Endothelial cell of umbilical vein (primary cell): Measurements from ENCODE around the gene MGAT1.

Source experiments
- EZH2 ChIP-seq: IDR thresholded peaks from 2 replicates; pipeline ENCODE4 v1.6.1; 2012; ENCODE audit warnings: borderline replicate concordance, low read depth, mild to moderate bottlenecking, moderate library complexity, low read length, inconsistent platforms; ENCODE audit not compliant: severe bottlenecking
- FOS ChIP-seq: IDR thresholded peaks from 2 replicates; pipeline ENCODE4 v1.6.1; 2011; ENCODE audit warnings: mild to moderate bottlenecking, low read length, moderate library complexity, borderline replicate concordance; ENCODE audit not compliant: insufficient read depth
- JUN ChIP-seq: IDR thresholded peaks from 2 replicates; pipeline ENCODE4 v1.6.1; 2011; ENCODE audit warnings: borderline replicate concordance, low read depth; ENCODE audit not compliant: insufficient read length, insufficient read depth
- POLR2A ChIP-seq: IDR thresholded peaks from 2 replicates; pipeline ENCODE4 v1.6.1; 2012; ENCODE audit warnings: low read depth, mild to moderate bottlenecking, control low read depth, low read length
- POLR2AphosphoS5 ChIP-seq: IDR thresholded peaks from 2 replicates; pipeline ENCODE4 v1.6.1; 2012; ENCODE audit warnings: low read depth, mild to moderate bottlenecking, control low read depth, low read length, moderate library complexity; ENCODE audit not compliant: insufficient read depth
- TF ChIP-seq, protein P1 (sequence below), 2 donors: IDR thresholded peaks; 1 replicate in 1 of 2; 2 replicates in 1 of 2; pipeline ENCODE4 v1.5.1; 2011; ENCODE audit warnings: low read length in 2 of 2, mild to moderate bottlenecking in 2 of 2, moderate library complexity in 2 of 2, control low read depth in 1 of 2, inconsistent platforms in 1 of 2, low read depth in 1 of 2; ENCODE audit not compliant: insufficient read depth in 1 of 2; ENCODE audit errors: extremely low read depth in 1 of 2

DNA sequence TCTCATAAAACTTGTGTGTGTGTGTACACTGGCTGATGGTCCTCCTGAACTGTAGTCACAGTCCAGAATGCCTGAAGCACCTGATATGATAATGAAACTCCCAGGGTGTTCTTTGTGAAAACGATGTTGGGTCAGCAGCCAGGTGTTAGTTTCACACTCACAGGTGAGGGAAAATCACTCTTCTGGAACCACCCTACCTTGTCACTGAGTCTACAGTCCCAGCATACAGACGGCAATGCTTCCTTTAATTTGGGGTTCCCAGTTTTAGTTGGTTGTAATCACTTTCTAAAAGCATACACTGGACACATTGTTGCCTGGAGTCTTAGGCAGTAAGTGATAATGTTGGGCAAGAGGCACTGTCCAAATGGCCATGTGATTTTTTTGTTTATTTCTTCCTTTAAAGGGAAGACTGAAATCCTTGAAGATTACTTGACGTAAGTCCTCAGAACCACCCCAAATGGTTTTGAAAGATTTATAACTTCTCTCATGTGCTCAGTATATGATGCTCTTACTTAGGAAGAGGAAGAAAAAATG, 18.2 kb upstream of the MGAT1 start:
- TF ChIP-seq, protein P1, sequence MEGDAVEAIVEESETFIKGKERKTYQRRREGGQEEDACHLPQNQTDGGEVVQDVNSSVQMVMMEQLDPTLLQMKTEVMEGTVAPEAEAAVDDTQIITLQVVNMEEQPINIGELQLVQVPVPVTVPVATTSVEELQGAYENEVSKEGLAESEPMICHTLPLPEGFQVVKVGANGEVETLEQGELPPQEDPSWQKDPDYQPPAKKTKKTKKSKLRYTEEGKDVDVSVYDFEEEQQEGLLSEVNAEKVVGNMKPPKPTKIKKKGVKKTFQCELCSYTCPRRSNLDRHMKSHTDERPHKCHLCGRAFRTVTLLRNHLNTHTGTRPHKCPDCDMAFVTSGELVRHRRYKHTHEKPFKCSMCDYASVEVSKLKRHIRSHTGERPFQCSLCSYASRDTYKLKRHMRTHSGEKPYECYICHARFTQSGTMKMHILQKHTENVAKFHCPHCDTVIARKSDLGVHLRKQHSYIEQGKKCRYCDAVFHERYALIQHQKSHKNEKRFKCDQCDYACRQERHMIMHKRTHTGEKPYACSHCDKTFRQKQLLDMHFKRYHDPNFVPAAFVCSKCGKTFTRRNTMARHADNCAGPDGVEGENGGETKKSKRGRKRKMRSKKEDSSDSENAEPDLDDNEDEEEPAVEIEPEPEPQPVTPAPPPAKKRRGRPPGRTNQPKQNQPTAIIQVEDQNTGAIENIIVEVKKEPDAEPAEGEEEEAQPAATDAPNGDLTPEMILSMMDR (IDR thresholded peaks at IDR 0.05; ENCODE audit: extremely low read depth in 1 of 2, insufficient read depth in 1 of 2, low read depth in 1 of 2, low read length in 2 of 2) = no peak
- no peak for TF ChIP-seq POLR2A
- no peak for TF ChIP-seq POLR2AphosphoS5
- TF ChIP-seq FOS = no peak
- TF ChIP-seq EZH2 = no peak
- TF ChIP-seq JUN = no peak
